Kidney (tissue), 14 donors: ENCODE data around the gene SRPK2. TPM values are rescaled to one million over a fixed set of nuclear protein-coding genes. Genes with fewer than 3 reads are reported as not detected.

ENCODE experiments used
- DNase-seq, 5 donors: peaks; one replicate each; pipeline ENCODE4 v3.0.0-alpha.2; 2013 to 2020
- FAIRE-seq: peaks from 2 replicates; lab custom pipeline; 2012; peaks lifted over from hg19 to GRCh38; lab: Jason Lieb, UNC
- H3K27ac ChIP-seq, 2 donors: one replicate each; pipeline ENCODE4 v1.7.0; 2013; ENCODE audit warnings: low read depth in 2 of 2, low read length in 2 of 2, inconsistent platforms in 1 of 2
- H3K27me3 ChIP-seq: one replicate; pipeline ENCODE4 v1.7.1; 2013; ENCODE audit warnings: low read length, inconsistent platforms; ENCODE audit not compliant: control insufficient read depth, insufficient read depth
- H3K36me3 ChIP-seq, 3 donors: one replicate each; pipeline versions ENCODE4 v1.7.0 to v1.7.1; 2013; ENCODE audit warnings: low read length in 3 of 3, control low read depth in 1 of 3, inconsistent platforms in 1 of 3; ENCODE audit not compliant: insufficient read depth in 3 of 3, control insufficient read depth in 2 of 3
- H3K4me1 ChIP-seq, 3 donors: one replicate each; pipeline versions ENCODE4 v1.7.0 to v1.7.1; 2013; ENCODE audit warnings: low read length in 3 of 3, inconsistent platforms in 1 of 3, low read depth in 1 of 3; ENCODE audit not compliant: control insufficient read depth in 2 of 3, insufficient read depth in 2 of 3
- H3K4me3 ChIP-seq, 3 donors: one replicate each; pipeline versions ENCODE4 v1.7.0 to v1.8.1; 2013; ENCODE audit warnings: low read length in 3 of 3, control low read depth in 1 of 3, inconsistent platforms in 1 of 3
- H3K9ac ChIP-seq, 3 donors: one replicate each; pipeline versions ENCODE4 v1.7.0 to v1.7.1; 2013; ENCODE audit warnings: low read length in 3 of 3, control low read depth in 1 of 3, inconsistent platforms in 1 of 3
- H3K9me3 ChIP-seq, 3 donors: one replicate each; pipeline versions ENCODE4 v1.7.0 to v1.7.1; 2013; ENCODE audit warnings: low read length in 3 of 3, control low read depth in 1 of 3, inconsistent platforms in 1 of 3; ENCODE audit not compliant: control insufficient read depth in 2 of 3, insufficient read depth in 1 of 3
- CTCF ChIP-seq: IDR thresholded peaks from 3 replicates; pipeline ENCODE4 v1.5.1; 2012; ENCODE audit warnings: mild to moderate bottlenecking, moderate library complexity, borderline replicate concordance; ENCODE audit not compliant: insufficient read depth; ENCODE audit errors: extremely low read depth
- intact Hi-C: fragments of 100-400 bp; cut with DNase I; formaldehyde crosslinking; loops from one replicate; pipeline ENCODE4 v1.11.1; 2022
- polyA plus RNA-seq: library from polyadenylated mRNA; stranded (reverse); fragments of 350-450 nt; fragmentation: Illumina TruSeq; extraction: RNeasy Lipid Tissue Mini Kit (QIAGEN cat#74804); gene quantifications from one replicate; pipeline ENCODE4 v1.2.3, GENCODE V29; 2014; ENCODE audit warnings: low read depth, low replicate concordance; ENCODE audit not compliant: insufficient read depth
- total RNA-seq: library from RNA; stranded (reverse); fragmentation: NEBNext Ultra II Directional; extraction: Animal tissue kit (Norgen Biotek cat#: 25700); gene quantifications from one replicate; pipeline ENCODE4 v1.2.1, GENCODE V29; 2021
- donor health status: control.
- donor health status: control.
- donor health status: control.
- donor health status: control.
- donor health status: control.
- donor health status: DM: yes; HTN: yes; CAD: no.
- donor health status: Normal renal cell carcinoma (clear cell type).

SRPK2 gene
- total and polyA plus RNA-seq, 2 donors from 2014 or later: 9.9 to 43.1 TPM

GRCh38 chr7:105185290-105186010, 203.3 kb downstream of the SRPK2 start:
- no peaks in the 10 kb centered on the region for H3K27me3 ChIP-seq
- no peak for TF ChIP-seq CTCF
- H3K36me3 ChIP-seq: no peaks in the 10 kb centered on the region
- intact Hi-C loops: no loop called here
- H3K9me3 ChIP-seq: no peaks in the 10 kb centered on the region
- H3K4me3 ChIP-seq: no peak overlapping the region
- no peak for FAIRE-seq
- no peak overlapping the region for H3K9ac ChIP-seq
- H3K27ac ChIP-seq: no peak overlapping the region
- H3K4me1 ChIP-seq: no peaks in the 10 kb centered on the region
- DNase-seq: no peak

GRCh38 chr7:105180002-105180401, 208.7 kb downstream of the SRPK2 start:
- TF ChIP-seq CTCF: no peak
- Histone ChIP-seq H3K27ac (no peak overlapping the region), H3K4me3 (no peak overlapping the region), H3K9me3 (peaks cover 0 to 5% (median 0%) of the 10 kb centered on the region in 3 donors), H3K4me1 (peaks cover 0 to 4% (median 0%) of the 10 kb centered on the region in 3 donors), H3K9ac (no peak overlapping the region), H3K36me3 (no peaks in the 10 kb centered on the region), H3K27me3 (no peaks in the 10 kb centered on the region)
- DNase-seq: no peak
- no peak for FAIRE-seq
- intact Hi-C loops: no loop called here

GRCh38 chr7:105178928-105179541, 209.7 kb downstream of the SRPK2 start:
- Histone ChIP-seq H3K9me3 (peaks cover 0 to 5% (median 0%) of the 10 kb centered on the region in 3 donors), H3K27ac (no peak overlapping the region), H3K27me3 (no peaks in the 10 kb centered on the region), H3K36me3 (no peaks in the 10 kb centered on the region), H3K4me3 (no peak overlapping the region), H3K9ac (no peak overlapping the region), H3K4me1 (peaks cover 0 to 4% (median 0%) of the 10 kb centered on the region in 3 donors)
- intact Hi-C loops: no loop called here
- no peak for TF ChIP-seq CTCF
- FAIRE-seq (no peak), DNase-seq (no peak)
